ENCODE data around the gene PLXNA2. TPM values are rescaled to one million over a fixed set of nuclear protein-coding genes. Genes with fewer than 3 reads are reported as not detected.

Gene PLXNA2
- total RNA-seq, 2 donors from 2014 or later, result 7.3 to 8.9 TPM

GRCh38 chr1:208034135-208034534, 210.0 kb downstream of the PLXNA2 start:
- WGBS, result 97% methylated on average over 5 of the region's 8 CpGs

GRCh38 chr1:208033236-208033635, 210.9 kb downstream of the PLXNA2 start:
- WGBS, result 93% methylated on average over 9 of the region's 10 CpGs
- Histone ChIP-seq H3K27me3 (replicated peaks; ENCODE audit: insufficient read depth) (no peaks in the 10 kb centered on the region), H3K4me1 (replicated peaks) (no peaks in the 10 kb centered on the region), H3K9me3 (no peaks in the 10 kb centered on the region), H3K27ac (no peak overlapping the region), H3K36me3 (no peaks in the 10 kb centered on the region), H3K4me3 (no peak overlapping the region)
- TF ChIP-seq POLR2A (IDR thresholded peaks at IDR 0.05) (no peak), POLR2AphosphoS5 (IDR thresholded peaks at IDR 0.05) (no peak), CTCF (IDR thresholded peaks at IDR 0.05) (no peak)
- DNase-seq (ENCODE audit: low spot score), result no peak
- intact Hi-C loops (cut with DNase I), result loop anchor here (5.0 kb wide), 1 partner anchor 59 kb away; no protein-coding TSS in a partner anchor

More at GRCh38 chr1:208034135-208034534, 210.0 kb downstream of the PLXNA2 start:
- intact Hi-C loops (cut with DNase I), result loop anchor here (5.0 kb wide), 1 partner anchor 58 kb away; no protein-coding TSS in a partner anchor
- no peak for DNase-seq (ENCODE audit: low spot score)
- no peaks in the 10 kb centered on the region for H3K9me3 ChIP-seq
- no peaks in the 10 kb centered on the region for H3K27me3 ChIP-seq (replicated peaks; ENCODE audit: insufficient read depth)
- TF ChIP-seq POLR2AphosphoS5 (IDR thresholded peaks at IDR 0.05) (no peak), CTCF (IDR thresholded peaks at IDR 0.05) (no peak), POLR2A (IDR thresholded peaks at IDR 0.05) (no peak)
- H3K36me3 ChIP-seq, result no peaks in the 10 kb centered on the region
- H3K4me3 ChIP-seq, result no peak overlapping the region
- H3K27ac ChIP-seq, result no peak overlapping the region
- no peaks in the 10 kb centered on the region for H3K4me1 ChIP-seq (replicated peaks)

- intact Hi-C loops (cut with DNase I), result loop anchor here (5.0 kb wide), 1 partner anchor 60 kb away; no protein-coding TSS in a partner anchor
- 86% methylated on average over 4 of the region's 4 CpGs for WGBS
- Histone ChIP-seq H3K4me3 (no peak overlapping the region), H3K27ac (no peak overlapping the region), H3K36me3 (no peaks in the 10 kb centered on the region), H3K27me3 (replicated peaks; ENCODE audit: insufficient read depth) (no peaks in the 10 kb centered on the region), H3K9me3 (no peaks in the 10 kb centered on the region), H3K4me1 (replicated peaks) (no peaks in the 10 kb centered on the region)
- no peak for DNase-seq (ENCODE audit: low spot score)
- TF ChIP-seq POLR2A (IDR thresholded peaks at IDR 0.05) (no peak), POLR2AphosphoS5 (IDR thresholded peaks at IDR 0.05) (no peak), CTCF (IDR thresholded peaks at IDR 0.05) (no peak)
Observed at GRCh38 chr1:208031932-208032320, 212.3 kb downstream of the PLXNA2 start.

- Histone ChIP-seq H3K27ac (no peak overlapping the region), H3K4me3 (no peak overlapping the region), H3K9me3 (no peaks in the 10 kb centered on the region), H3K36me3 (no peaks in the 10 kb centered on the region), H3K27me3 (replicated peaks; ENCODE audit: insufficient read depth) (no peaks in the 10 kb centered on the region), H3K4me1 (replicated peaks) (no peaks in the 10 kb centered on the region)
- intact Hi-C loops (cut with DNase I), result loop anchor here (5.0 kb wide), 1 partner anchor 61 kb away; no protein-coding TSS in a partner anchor
- 76% methylated on average over 10 of the region's 10 CpGs for WGBS
- TF ChIP-seq CTCF (IDR thresholded peaks at IDR 0.05) (no peak), POLR2AphosphoS5 (IDR thresholded peaks at IDR 0.05) (no peak), POLR2A (IDR thresholded peaks at IDR 0.05) (no peak)
- DNase-seq (ENCODE audit: low spot score), result no peak
Observed at GRCh38 chr1:208031316-208031931, 212.8 kb downstream of the PLXNA2 start.
